HL-60/S4 treated with retinoic acid at 250 ng/mL for 4 days and 3 days (cell line): ENCODE results near the gene ADH5.
"Not testable (repeated sequence)": the region's sequence is repeated elsewhere in the genome, so short reads cannot be mapped to it uniquely, and the experiment has no call there.

ENCODE experiments used
- in situ Hi-C: fragments of 300-500 bp; cut with MboI; formaldehyde crosslinking; loops from 2 replicates; pipeline ENCODE4 v1.7.0; 2022; ENCODE audit warnings: low sequenced_read_pairs

The ADH5 gene

DNA sequence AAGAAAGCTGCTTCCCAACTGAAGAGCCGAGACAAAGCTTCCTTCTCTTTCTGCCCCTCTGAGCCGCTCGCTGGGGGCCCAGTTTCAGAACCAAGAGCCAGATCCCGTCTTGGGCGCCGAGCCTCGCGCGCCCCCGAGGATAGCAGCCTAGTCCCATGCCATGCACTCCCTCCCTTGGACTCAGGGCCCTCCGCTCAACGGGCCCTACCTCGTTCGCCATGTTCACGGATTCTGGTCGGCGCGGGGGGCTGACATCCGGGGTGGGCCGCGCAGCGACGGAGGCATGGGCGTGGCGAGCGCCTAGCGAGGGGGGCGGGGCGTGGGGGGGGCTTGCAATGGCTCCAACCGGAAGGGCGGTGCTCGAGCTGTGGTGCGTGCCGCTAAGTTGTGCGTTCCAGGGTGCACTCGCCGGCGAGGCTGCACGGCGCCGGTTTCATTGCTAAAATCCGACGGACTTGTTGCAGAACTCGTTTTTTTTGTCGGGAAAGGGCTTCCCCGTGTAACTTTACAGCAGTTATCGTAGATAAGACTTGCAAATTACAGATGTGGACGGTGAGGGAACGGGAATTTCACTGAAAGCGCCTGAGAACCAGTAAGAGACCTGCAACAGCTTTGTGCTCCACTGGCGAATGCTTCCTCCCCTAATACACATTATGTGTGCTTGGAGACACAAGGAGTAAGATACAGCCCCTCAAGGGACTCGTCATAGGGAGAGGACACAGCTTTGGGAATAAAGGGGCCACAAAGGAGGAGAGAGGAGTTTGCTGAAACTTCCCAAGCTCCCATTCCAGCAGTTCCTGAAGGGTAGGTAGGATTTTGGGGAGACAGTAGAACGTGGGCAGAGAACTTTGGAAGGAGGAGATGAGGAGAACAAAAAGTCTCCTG lies at the start of gene ADH5:
Gene ADH5, minus strand, starts transcription at position 308 of the 885 bp plus-strand sequence. Its CDS starts 88 bp downstream, at position 220.
- in situ Hi-C loops = no loop called here

DNA sequence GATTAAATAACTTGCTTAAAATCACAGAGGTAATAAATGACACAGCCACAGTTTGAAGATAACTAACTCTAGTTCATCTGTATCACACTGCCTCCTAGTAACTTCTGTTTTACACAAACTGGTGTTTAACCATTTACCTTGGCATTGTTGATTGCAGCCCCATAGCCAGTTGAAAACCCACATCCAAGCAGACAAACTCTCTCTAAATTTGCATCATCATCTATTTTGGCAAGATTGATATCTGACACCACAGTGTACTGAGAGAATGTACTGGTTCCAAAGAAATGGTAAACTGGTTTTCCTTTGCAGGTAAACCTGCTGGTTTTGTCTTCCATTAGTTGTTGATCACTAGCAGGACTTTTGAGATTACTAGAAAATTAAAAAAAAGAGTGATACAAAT lies 47.7 kb upstream of the ADH5 start:
- in situ Hi-C loops = no loop called here

DNA sequence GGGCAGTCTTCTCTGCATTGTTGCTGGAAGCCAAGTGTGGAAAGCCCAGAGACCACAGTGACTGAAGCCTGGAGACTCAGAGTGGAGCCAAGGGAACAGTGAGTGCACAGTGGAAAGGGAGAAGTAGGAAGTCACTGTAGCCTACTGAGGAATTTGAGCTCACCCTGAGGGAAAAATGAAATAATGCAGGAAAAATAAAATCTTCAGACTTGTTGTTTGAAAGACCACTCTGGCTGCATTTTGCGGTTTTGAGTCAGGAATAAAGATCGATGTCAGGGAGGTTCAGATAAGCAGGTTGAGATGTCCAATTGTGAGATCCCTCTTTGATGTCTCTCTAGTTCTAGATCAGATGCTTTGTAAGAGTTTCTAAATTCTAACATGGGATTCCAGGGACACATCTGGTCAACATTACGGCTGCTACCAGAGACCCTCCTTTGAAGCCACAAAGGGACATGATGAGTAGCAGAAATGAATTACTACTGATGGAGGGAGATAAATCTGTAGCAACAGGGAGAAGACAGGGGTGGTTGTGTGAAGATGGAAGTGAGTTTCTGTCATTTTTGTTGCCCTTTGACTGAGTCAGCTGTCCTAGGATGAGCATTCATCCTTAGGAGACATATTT lies 47.1 kb upstream of the ADH5 start:
- in situ Hi-C loops = no loop called here

DNA sequence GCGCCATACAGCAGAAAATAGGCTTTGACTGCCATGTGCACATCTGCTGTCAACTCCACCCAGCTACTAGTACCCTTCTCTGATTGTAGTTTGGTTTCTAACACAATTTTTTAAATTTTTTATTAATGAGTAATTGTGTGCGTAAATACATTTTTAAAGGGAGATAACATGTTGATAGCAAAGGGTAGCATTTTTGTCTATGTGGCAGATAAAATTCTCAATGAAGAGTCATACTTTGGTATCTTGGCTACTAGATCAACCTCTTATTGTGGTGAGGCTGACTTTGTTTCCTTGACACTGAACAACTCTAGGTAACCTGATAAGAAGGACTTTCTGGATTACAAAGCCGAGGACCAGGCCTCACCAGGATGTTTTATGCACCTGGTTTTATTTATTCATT lies 46.0 kb upstream of the ADH5 start:
- in situ Hi-C loops = no loop called here

DNA sequence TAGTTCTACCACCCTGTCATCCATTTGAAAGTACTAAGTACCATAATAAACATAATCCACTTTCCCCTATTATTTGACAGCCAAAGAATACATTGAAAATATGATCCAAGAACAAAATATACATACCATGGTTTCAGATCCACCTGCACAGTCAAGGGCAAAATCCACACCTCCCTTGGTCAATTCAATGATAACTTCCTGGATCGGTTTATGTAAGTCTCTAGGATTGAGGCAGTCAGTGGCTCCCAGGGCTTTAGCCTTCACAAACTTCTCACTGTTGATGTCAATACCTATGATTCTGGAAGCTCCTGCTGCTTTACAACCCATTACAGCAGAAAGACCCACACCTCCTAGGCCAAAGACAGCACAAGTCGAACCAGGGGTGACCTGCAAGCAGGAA lies 42.8 kb upstream of the ADH5 start:
- in situ Hi-C loops = no loop called here

DNA sequence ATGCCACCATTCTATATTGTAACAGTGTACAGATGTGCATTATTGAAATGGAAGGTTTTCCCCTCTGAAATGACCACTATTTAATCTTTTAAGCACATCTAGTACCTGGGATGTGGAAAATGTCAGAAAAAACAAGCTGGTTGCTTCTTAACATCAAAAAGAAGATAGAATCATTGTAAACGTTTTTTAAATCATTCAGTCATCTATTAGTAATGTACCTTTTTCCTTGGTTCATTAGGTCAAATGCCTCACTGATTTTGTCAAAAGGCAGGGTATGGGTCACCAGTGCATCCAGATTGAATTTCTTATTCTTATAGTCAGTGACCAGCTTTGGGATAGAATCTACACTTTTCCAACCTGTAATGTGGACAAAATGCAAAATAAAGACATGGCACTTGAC lies 37.8 kb upstream of the ADH5 start:
- in situ Hi-C loops = no loop called here

DNA sequence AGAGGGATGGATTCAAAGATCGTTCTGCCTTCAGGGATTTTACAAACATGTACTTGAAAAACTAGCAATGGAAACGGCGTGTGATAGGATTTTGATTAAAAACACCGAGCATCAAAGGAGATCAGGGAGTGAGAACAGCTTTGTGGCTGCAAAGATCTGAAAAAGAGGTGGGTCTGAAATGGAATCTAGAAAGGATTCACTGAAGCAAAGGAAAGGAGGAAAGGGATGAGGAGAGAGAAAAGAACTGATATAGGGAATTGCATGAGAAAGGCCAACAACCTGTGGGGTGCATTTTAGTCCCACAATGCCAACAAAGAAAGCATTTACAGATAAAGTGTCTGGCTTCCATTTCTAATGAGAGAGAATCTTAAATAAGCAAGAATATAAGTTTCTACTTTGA lies 32.4 kb upstream of the ADH5 start:
- in situ Hi-C loops = no loop called here

DNA sequence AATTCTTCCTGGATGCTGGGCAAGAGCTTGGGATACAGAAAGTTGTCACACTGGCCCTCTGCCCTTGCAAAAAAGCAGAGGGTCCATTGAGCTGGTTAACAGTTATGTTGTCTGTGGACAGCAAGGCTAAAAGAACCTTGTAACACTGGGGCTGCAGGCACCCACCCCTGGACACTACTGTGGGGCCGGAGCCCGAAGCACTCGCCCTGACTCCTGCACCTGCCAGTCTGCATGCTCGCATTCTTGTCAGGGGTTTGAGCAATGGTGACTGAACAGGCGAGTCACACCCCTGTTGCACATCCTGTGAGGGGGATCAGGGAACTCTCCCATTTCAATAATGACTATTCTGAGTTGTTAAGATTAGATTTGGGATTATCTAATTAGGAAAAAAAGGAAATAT lies 31.9 kb upstream of the ADH5 start:
- in situ Hi-C loops = no loop called here

DNA sequence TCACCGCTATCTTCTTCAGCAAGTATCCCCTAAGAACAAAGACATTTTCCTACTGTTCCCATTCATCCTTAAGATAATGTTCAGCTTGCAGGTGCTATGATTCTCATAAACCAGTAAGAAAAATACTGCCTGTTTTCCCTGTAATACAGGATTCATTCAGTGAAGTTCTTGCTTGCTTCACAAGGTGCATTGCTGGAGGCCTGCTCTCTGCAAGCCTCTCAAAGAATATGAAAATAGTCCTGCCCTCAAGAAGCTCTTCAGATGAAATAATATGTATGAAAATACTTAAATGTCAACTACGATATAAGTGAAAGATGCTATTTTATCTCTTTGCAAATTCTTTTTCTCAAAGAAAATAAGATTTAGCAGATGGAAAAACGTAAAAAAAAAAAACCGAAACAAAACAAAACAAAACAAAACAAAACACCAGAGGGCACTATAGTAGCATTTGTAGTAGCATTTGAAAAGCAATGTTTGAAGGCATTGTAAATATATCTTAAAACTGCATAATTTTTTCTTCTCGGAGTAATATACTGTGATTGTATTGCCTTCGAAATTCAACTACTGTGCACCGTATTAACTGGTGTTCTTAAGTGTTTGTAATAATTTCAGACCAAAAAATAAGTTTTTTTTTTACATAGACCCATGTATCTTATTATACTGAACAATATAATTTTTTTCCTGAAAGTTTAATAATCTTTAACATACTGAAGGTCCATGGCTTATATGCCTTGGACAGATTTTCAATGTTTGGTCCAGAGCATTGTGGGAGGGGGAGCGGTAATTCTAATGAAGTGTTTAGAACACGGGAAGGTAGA lies 29.5 kb upstream of the ADH5 start:
- in situ Hi-C loops = no loop called here

DNA sequence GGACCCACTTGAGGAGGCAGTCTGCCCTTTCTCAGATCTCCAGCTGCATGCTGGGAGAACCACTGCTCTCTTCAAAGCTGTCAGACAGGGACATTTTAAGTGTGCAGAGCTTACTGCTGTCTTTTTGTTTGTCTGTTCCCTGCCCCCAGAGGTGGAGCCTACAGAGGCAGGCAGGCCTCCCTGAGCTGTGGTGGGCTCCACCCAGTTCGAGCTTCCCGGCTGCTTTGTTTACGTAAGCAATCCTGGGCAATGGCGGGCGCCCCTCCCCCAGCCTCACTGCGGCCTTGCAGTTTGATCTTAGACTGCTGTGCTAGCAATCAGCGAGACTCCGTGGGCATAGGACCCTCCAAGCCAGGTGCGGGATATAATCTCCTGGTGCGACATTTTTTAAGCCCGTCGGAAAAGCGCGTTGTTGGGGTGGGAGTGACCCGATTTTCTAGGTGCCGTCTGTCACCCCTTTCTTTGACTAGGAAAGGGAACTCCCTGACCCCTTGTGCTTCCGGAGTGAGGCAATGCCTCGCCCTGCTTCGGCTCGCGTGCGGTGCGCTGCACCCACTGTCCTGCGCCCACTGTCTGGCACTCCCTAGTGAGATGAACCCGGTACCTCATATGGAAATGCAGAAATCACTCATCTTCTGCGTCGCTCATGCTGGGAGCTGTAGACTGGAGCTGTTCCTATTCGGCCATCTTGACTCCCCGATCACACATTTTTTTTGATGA lies 28.7 kb upstream of the ADH5 start:
- in situ Hi-C loops = not testable (repeated sequence)

DNA sequence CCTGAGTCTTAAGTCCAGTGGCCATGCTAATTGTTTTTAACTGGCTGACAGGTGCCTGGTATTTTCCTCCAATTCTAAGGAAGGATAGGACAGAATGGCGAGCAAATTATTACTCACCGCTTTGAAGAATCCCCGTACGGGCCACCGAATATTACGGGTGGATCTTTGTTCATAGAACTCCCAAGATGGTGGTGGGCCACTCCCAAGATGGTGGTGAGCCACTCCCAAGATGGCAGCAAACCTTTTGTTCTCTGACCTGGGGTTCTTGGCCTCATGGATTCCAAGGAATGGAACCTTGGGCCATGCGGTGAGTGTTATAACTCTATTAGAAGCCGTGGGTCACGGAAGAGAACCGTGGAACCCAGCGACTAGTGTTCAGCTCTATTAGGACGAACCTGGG lies 20.7 kb upstream of the ADH5 start:
- in situ Hi-C loops = not testable (repeated sequence)

DNA sequence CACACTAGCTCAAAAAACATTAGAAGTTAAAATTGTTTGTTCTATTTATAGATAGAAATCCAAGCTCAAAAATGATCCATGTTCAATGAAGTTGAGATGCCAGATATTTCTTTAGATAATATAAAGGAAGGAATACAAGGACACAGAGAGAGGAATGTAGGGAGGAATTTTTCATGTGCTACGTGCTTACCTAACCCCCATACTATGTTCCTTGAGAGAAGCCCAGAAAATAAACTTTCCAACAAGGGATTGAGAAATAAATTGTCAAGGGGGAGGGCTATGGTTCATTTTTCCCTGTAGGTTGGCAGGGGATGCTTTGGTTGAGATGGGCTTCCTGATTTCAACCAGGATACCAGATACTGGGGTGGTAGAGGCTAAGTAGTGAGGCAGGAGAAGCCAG lies 15.6 kb upstream of the ADH5 start:
- in situ Hi-C loops = no loop called here

DNA sequence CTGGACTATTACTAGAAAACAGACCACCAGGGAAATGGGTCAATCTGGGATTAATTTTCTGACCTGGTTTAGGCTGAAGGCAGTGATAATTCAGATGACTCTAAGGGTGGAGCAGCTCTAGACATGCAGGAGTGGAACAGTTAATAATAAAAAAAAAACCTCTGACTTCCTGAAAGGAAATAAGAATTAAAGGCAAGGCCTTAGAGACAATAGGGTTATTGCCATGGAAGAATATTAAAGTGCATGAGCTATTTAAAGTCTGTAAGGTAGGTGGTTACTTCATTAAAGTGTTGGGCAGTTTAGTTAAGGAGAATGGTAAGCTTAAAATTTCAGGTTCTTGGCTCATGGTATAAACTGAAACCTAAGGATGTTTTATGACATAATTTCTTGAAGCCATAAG lies 14.6 kb upstream of the ADH5 start:
- in situ Hi-C loops = no loop called here

DNA sequence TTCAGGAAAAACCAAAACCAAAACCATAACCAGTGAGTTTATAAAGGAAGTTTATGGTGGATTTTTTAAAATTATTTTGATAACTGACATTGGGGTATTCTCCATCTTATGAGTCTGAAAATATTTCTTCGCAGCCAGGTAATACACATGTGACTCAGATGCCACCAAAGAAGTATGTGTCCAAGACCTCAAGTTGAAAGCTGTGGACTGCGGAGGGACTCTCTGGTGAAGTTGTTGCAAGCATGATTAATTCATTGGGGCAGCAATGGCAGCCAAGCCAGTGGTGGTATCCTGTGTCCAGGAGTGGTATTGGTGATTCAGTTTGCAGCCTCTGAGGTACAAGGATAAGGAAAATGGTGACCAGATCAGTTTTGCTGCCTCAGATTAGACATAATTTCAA lies 14.0 kb upstream of the ADH5 start:
- in situ Hi-C loops = no loop called here

DNA sequence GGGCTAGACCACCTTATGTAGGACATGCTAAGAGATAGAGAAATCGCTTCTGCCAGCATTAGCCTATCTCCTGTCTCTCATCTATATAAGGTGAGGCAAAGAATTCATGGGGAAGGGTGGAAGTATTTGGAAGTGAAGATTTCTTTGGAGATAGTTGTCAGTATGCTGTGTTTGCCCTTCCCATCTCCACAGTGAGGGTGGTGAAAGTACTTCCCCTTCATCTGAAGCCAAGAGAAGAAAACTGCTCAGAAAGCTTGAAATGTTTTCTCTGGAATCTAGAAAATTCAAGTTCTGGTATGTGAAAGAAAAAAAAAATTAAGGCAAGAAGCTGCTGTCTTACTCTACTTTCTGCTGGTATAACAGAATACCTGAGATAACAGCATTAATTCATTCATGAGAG lies 12.3 kb upstream of the ADH5 start:
- in situ Hi-C loops = no loop called here

DNA sequence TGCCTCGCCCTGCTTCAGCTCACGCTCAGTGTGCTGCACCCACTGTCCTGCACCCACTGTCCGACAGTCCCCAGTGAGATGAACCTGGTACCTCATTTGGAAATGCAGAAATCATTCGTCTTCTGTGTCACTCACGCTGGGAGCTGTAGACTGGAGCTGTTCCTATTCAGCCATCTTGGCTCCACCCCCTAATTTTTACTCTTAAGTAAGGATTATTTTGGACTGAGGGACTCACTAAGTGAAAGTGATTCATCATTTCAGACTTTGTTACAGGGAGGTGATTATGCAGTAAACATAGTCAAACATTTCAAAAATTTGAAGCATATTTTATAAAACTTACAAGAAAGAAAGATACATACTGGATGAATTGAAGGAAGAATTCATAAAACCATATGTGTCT lies 11.2 kb upstream of the ADH5 start:
- in situ Hi-C loops = not testable (repeated sequence)

DNA sequence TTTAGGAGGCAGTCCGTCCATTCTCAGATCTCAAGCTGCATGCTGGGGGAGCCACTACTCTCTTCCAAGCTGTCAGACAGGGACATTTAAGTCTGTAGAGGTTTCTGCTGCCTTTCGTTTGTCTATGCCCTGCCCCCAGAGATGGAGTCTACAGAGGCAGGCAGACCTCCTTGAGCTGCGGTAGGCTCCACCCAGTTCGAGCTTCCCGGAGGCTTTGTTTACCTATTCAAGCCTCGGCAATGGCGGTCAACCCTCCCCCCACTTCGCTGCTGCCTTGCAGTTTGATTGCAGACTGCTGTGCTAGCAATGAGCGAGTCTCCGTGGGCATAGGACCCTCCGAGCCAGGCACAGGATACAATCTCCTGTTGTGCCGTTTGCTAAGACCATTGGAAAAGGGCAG lies 10.7 kb upstream of the ADH5 start:
- in situ Hi-C loops = no loop called here

DNA sequence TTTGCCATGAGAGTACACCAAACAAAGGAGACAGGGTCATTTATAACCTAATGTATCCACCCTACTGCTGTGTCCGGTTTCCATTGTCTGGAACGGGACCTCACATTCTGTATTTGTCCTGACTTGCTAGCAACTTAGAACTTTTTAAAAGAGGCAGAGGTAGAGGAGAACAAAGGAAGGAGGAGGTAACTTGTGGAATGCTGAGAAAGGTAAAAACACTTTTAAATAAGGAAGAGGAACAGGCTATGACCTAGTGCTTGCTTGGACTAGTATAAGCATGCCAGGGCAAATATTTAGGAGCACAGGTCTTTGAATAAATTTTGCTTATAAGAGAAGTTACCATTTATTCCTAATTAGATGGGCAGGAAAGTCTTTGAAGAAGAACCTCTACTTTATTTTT lies 3.3 kb upstream of the ADH5 start:
- in situ Hi-C loops = not testable (repeated sequence)

DNA sequence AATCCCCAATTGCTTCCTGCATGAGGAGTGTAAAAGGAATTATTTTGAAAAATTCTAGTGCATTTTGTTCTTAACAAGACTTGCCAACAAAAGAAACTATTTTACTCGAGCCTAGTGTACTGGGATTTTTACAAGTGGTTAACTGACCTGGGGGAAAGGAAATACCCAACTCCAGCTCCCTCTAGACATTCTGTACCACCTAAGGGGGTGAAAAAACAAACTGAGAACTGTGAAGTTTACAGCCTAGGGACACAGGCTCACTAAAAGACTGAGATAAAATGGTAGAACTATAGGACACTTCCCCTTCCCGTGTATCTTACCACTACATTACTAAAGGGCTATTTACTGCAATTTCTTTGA lies 2.6 kb upstream of the ADH5 start:
- in situ Hi-C loops = no loop called here

DNA sequence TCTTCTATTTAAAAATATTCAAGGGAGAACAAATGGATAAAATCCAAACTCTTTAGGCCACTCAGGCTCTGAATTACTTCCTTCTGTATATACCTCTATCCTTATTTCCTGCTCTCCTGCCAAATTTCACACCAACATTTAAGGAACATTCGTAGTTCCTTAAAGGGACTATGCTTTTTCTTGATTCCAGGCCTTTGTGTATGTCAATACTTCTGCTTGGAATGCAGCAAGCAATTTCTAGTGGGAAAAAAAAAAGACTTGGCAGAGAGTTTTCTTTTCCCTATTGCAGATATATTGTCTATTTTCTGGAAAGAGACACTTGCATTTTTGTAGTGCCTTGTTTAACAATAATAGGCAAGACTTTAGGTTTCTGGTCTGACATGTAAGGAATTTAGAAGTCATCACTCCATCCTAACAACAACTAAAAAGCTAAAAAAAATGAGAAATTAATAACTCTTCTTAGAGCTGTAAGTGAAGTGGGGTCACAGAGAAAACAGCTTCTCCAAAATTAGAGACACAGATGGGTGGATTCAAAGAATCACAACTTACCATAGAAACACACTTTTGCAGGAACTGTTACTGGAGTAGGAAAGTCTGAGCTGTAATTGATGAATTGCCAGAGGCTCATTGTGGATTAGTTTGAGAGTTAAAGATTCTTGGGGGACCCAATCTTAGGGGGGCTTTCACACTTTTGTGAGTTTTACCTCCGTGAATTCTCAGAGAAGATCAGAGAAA lies 2.1 kb upstream of the ADH5 start:
- in situ Hi-C loops = no loop called here
